SU-DHL-6 (cell line): Measurements from ENCODE around the gene PPP1R37.

Experiments used
- CTCF ChIP-seq: fragments of 200-600 bp; sonication (generic); IDR thresholded peaks from one replicate; pipeline ENCODE4 v1.5.1; 2017; ENCODE audit warnings: antibody characterized with exemption, mild to moderate bottlenecking, low read length, moderate library complexity; ENCODE audit not compliant: insufficient read depth, poor library complexity, severe bottlenecking
- EZH2phosphoT487 ChIP-seq: fragments of 200-600 bp; sonication (generic), shearing (Covaris generic); conservative IDR thresholded peaks from 2 replicates; pipeline ENCODE4 v1.6.1; 2018; ENCODE audit warnings: mild to moderate bottlenecking, antibody characterized with exemption, low read length, moderate library complexity, mixed read lengths

DNA sequence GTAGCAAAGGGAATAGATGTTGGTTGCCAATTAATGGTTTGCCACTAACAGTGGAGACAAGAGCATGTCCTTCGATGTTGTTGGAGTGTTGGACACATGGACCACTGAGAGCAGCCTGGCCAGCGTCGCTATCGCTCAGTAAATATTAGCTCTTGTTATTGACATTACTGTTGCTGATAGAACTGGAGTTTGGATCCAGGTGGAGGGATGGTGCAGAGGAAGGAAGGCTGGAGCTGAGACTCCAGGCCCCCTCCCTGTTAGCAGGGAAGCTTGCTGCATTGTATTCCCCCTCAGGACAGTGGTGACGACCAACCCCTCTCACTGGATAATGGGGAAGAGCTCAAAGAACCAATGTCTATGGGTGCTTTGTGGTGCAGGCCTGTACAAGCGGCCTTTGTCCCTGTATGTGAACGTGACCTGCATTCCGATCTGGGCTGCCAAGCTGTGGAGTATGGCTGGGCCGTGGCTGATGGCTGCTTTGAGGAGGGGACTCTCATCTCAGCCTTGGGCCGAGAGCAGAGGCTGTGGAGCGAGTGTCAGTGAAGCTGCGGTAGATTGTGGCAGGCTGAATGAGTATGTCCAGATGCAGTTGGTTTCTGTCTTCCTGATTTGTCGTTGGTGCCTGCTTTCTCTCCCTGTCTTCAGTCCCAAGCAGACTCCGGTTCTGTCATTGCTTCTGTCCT is 47.2 kb upstream of the PPP1R37 start:
- TF ChIP-seq CTCF (no peak), EZH2phosphoT487 (no peak)
